Endothelial cell of umbilical vein (primary cell): ENCODE results near the gene KLF3. TPM values are rescaled to one million over a fixed set of nuclear protein-coding genes. Genes with fewer than 3 reads are reported as not detected.

Source experiments
- BruUV-seq: library from RNA; stranded (reverse); fragments of 400-500 nt; replicated peaks from 2 replicates; lab custom pipeline; 2021; lab: Mats Ljungman, UMichigan
- CTCF ChIA-PET: fragments of 300-600, 350-600 bp; sonication (Branson Sonifier 250); formaldehyde crosslinking; loops from one replicate; lab custom pipeline; 2021; ENCODE audit warnings: antibody characterized with exemption, inconsistent platforms; lab: Charles Lee
- POLR2A ChIA-PET: fragments of 300-600, 350-600 bp; sonication (Branson Sonifier 250); formaldehyde crosslinking; loops from one replicate; lab custom pipeline; 2021; ENCODE audit warnings: antibody characterized with exemption, inconsistent platforms; lab: Charles Lee
- DNase-seq: peaks from one replicate; pipeline ENCODE4 v3.0.0-alpha.2; 2011; ENCODE audit warnings: low read depth, low spot score
- FAIRE-seq: peaks from 2 replicates; lab custom pipeline; 2011; peaks lifted over from hg19 to GRCh38; lab: Jason Lieb, UNC
- H2AFZ ChIP-seq: 2 replicates; pipeline ENCODE4 v1.6.0; 2012; ENCODE audit warnings: low read depth, low read length, control low read depth, inconsistent platforms
- H3K27ac ChIP-seq: 2 replicates; pipeline ENCODE4 v1.5.1; 2011; ENCODE audit warnings: low read depth, mild to moderate bottlenecking, control low read depth, low read length, moderate library complexity; ENCODE audit not compliant: insufficient read depth
- H3K27me3 ChIP-seq, 2 experiments: 2 replicates each; pipeline versions ENCODE4 v1.6.0 to v1.6.1; 2011; ENCODE audit warnings: low read length in 2 of 2, mixed read lengths in 1 of 2; ENCODE audit not compliant: control insufficient read depth in 2 of 2, insufficient read depth in 2 of 2
- H3K36me3 ChIP-seq, 2 experiments: 2 replicates in 1 of 2; 3 replicates in 1 of 2; pipeline ENCODE4 v1.5.1; 2011; ENCODE audit warnings: low read length in 2 of 2, mild to moderate bottlenecking in 1 of 2, moderate library complexity in 1 of 2; ENCODE audit not compliant: control insufficient read depth in 2 of 2, insufficient read depth in 2 of 2; ENCODE audit errors: extremely low read depth in 1 of 2
- H3K4me1 ChIP-seq: 3 replicates; pipeline ENCODE4 v1.5.1; 2011; ENCODE audit warnings: mild to moderate bottlenecking, low read length; ENCODE audit not compliant: control insufficient read depth, insufficient read depth; ENCODE audit errors: extremely low read depth
- H3K4me2 ChIP-seq: 2 replicates; pipeline ENCODE4 v1.6.1; 2011; ENCODE audit warnings: low read length, control low read depth, mixed read lengths; ENCODE audit not compliant: insufficient read depth
- H3K4me3 ChIP-seq, 3 experiments: fragments of 200-600 bp in 1 of 3; sonication (generic), shearing (Covaris generic) in 1 of 3; replicated peaks in 1 of 3; 2 replicates each; pipeline ENCODE4 v1.5.1; 2011 to 2016; ENCODE audit warnings: control low read depth in 3 of 3, low read length in 3 of 3, mild to moderate bottlenecking in 2 of 3, inconsistent platforms in 1 of 3, low read depth in 1 of 3, moderate library complexity in 1 of 3; ENCODE audit not compliant: insufficient read depth in 1 of 3
- H3K79me2 ChIP-seq: 2 replicates; pipeline ENCODE4 v1.6.0; 2012; ENCODE audit warnings: low read length, inconsistent platforms; ENCODE audit not compliant: control insufficient read depth, insufficient read depth
- H3K9ac ChIP-seq: replicated peaks from 2 replicates; pipeline ENCODE3; 2011; ENCODE audit warnings: low read length, control low read depth; ENCODE audit not compliant: insufficient read depth; ENCODE audit errors: extremely low read depth
- H3K9me1 ChIP-seq: replicated peaks from 3 replicates; pipeline ENCODE4 v1.6.0; 2011; ENCODE audit warnings: mild to moderate bottlenecking, low read length; ENCODE audit not compliant: control insufficient read depth, insufficient read depth; ENCODE audit errors: extremely low read depth
- H3K9me3 ChIP-seq: replicated peaks from 2 replicates; pipeline ENCODE4 v1.5.1; 2012; ENCODE audit warnings: low read length, inconsistent platforms; ENCODE audit not compliant: control insufficient read depth, insufficient read depth
- H4K20me1 ChIP-seq: replicated peaks from 2 replicates; pipeline ENCODE3; 2011; ENCODE audit warnings: mild to moderate bottlenecking, low read length; ENCODE audit not compliant: control insufficient read depth, insufficient read depth; ENCODE audit errors: extremely low read depth
- EZH2 ChIP-seq: IDR thresholded peaks from 2 replicates; pipeline ENCODE4 v1.6.1; 2012; ENCODE audit warnings: borderline replicate concordance, low read depth, mild to moderate bottlenecking, moderate library complexity, low read length, inconsistent platforms; ENCODE audit not compliant: severe bottlenecking
- FOS ChIP-seq: IDR thresholded peaks from 2 replicates; pipeline ENCODE4 v1.6.1; 2011; ENCODE audit warnings: mild to moderate bottlenecking, low read length, moderate library complexity, borderline replicate concordance; ENCODE audit not compliant: insufficient read depth
- GATA2 ChIP-seq: IDR thresholded peaks from 2 replicates; pipeline ENCODE4 v1.7.0; 2011; ENCODE audit warnings: low read depth, mild to moderate bottlenecking, moderate library complexity, mixed read lengths, low read length; ENCODE audit not compliant: insufficient read length, insufficient read depth
- JUN ChIP-seq: IDR thresholded peaks from 2 replicates; pipeline ENCODE4 v1.6.1; 2011; ENCODE audit warnings: borderline replicate concordance, low read depth; ENCODE audit not compliant: insufficient read length, insufficient read depth
- MYC ChIP-seq: IDR thresholded peaks from one replicate; pipeline ENCODE4 v1.6.1; 2011; ENCODE audit warnings: mild to moderate bottlenecking, low read depth, low read length
- POLR2A ChIP-seq: IDR thresholded peaks from 2 replicates; pipeline ENCODE4 v1.6.1; 2012; ENCODE audit warnings: low read depth, mild to moderate bottlenecking, control low read depth, low read length
- POLR2AphosphoS5 ChIP-seq: IDR thresholded peaks from 2 replicates; pipeline ENCODE4 v1.6.1; 2012; ENCODE audit warnings: low read depth, mild to moderate bottlenecking, control low read depth, low read length, moderate library complexity; ENCODE audit not compliant: insufficient read depth
- dilution Hi-C: fragments of 300-500 bp; cut with MboI; formaldehyde crosslinking; loops from one replicate; pipeline ENCODE4 v1.15.0; 2019; ENCODE audit warnings: low sequenced_read_pairs; ENCODE audit not compliant: extremely low pct_ligation_motif_present
- intact Hi-C: fragments of 100-400 bp; cut with micrococcal nuclease; formaldehyde crosslinking; loops from one replicate; pipeline ENCODE4 v1.10.0; 2022
- polyA plus RNA-seq, 4 experiments: library from polyadenylated mRNA; depleted of rRNA in 3 of 4; stranded (reverse) in 3 of 4; unstranded in 1 of 4; fragments of >200 nt; gene quantifications; 2 replicates each; pipeline versions ENCODE4 v1.2.1 to v1.2.3, GENCODE V29; 2011 to 2012; ENCODE audit warnings: missing spikeins in 1 of 4
- total RNA-seq: library from RNA; stranded (reverse); gene quantifications from 2 replicates; pipeline ENCODE4 v1.2.3, GENCODE V29; 2021
- TF ChIP-seq, protein P1 (sequence below), 2 donors: IDR thresholded peaks; 1 replicate in 1 of 2; 2 replicates in 1 of 2; pipeline ENCODE4 v1.5.1; 2011; ENCODE audit warnings: low read length in 2 of 2, mild to moderate bottlenecking in 2 of 2, moderate library complexity in 2 of 2, control low read depth in 1 of 2, inconsistent platforms in 1 of 2, low read depth in 1 of 2; ENCODE audit not compliant: insufficient read depth in 1 of 2; ENCODE audit errors: extremely low read depth in 1 of 2
- TF ChIP-seq, protein P2 (sequence below): IDR thresholded peaks from 2 replicates; pipeline ENCODE4 v1.6.1; 2011; ENCODE audit not compliant: insufficient read depth, insufficient read length

The KLF3 gene
- total and polyA plus RNA-seq, 2 donors (not counting 3 experiments of a cell fraction or from before 2014, with no cell fraction given): 27.7 to 50.5 TPM

GRCh38 chr4:38614231-38614630 is 49.8 kb upstream of the KLF3 start:
- H3K4me2 ChIP-seq: no peak overlapping the region
- no peaks in the 10 kb centered on the region for H3K9me1 ChIP-seq
- no peaks in the 10 kb centered on the region for H3K9me3 ChIP-seq
- H3K9ac ChIP-seq: no peak overlapping the region
- H3K4me1 ChIP-seq: no peaks in the 10 kb centered on the region
- no TSS peak for BruUV-seq
- intact Hi-C loops: no loop called here
- FAIRE-seq (no peak), DNase-seq (no peak)
- no peaks in the 10 kb centered on the region for H4K20me1 ChIP-seq
- CTCF ChIA-PET: no interaction called here
- POLR2A ChIA-PET: no interaction called here
- H3K4me3 ChIP-seq: no peak overlapping the region
- H3K36me3 ChIP-seq: no peaks in the 10 kb centered on the region
- dilution Hi-C loops: no loop called here
- no peak overlapping the region for H2AFZ ChIP-seq
- H3K79me2 ChIP-seq: no peaks in the 10 kb centered on the region
- peaks cover 0 to 3% of the 10 kb centered on the region in 2 experiments for H3K27me3 ChIP-seq
- no peak overlapping the region for H3K27ac ChIP-seq
- TF ChIP-seq GATA2 (no peak), POLR2A (no peak), JUN (no peak), FOS (no peak), MYC (no peak), POLR2AphosphoS5 (no peak), EZH2 (no peak)
- TF ChIP-seq, protein P1, sequence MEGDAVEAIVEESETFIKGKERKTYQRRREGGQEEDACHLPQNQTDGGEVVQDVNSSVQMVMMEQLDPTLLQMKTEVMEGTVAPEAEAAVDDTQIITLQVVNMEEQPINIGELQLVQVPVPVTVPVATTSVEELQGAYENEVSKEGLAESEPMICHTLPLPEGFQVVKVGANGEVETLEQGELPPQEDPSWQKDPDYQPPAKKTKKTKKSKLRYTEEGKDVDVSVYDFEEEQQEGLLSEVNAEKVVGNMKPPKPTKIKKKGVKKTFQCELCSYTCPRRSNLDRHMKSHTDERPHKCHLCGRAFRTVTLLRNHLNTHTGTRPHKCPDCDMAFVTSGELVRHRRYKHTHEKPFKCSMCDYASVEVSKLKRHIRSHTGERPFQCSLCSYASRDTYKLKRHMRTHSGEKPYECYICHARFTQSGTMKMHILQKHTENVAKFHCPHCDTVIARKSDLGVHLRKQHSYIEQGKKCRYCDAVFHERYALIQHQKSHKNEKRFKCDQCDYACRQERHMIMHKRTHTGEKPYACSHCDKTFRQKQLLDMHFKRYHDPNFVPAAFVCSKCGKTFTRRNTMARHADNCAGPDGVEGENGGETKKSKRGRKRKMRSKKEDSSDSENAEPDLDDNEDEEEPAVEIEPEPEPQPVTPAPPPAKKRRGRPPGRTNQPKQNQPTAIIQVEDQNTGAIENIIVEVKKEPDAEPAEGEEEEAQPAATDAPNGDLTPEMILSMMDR (IDR thresholded peaks at IDR 0.05; ENCODE audit: extremely low read depth in 1 of 2, insufficient read depth in 1 of 2, low read depth in 1 of 2, low read length in 2 of 2): no peak
- TF ChIP-seq, protein P2, sequence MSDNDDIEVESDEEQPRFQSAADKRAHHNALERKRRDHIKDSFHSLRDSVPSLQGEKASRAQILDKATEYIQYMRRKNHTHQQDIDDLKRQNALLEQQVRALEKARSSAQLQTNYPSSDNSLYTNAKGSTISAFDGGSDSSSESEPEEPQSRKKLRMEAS: no peak
